Liver (tissue), 9 donors: ENCODE results near the gene KRTAP4-12. TPM values are rescaled to one million over a fixed set of nuclear protein-coding genes. Genes with fewer than 3 reads are reported as not detected.

Experiments
- DNase-seq: peaks from one replicate; pipeline ENCODE4 v3.0.0-alpha.2; 2017; ENCODE audit warnings: low spot score
- H3K27ac ChIP-seq, 2 donors: one replicate each; pipeline ENCODE4 v1.7.0; 2013; ENCODE audit warnings: inconsistent platforms in 2 of 2, low read length in 2 of 2, control low read depth in 1 of 2, low read depth in 1 of 2, mild to moderate bottlenecking in 1 of 2
- H3K27me3 ChIP-seq, 4 donors: one replicate each; pipeline versions ENCODE4 v1.6.1 to v1.7.0; 2013; ENCODE audit warnings: low read length in 3 of 4, inconsistent platforms in 1 of 4, mild to moderate bottlenecking in 1 of 4, moderate library complexity in 1 of 4; ENCODE audit not compliant: control insufficient read depth in 4 of 4, insufficient read depth in 4 of 4
- H3K36me3 ChIP-seq, 4 donors: one replicate each; pipeline versions ENCODE4 v1.6.1 to v1.7.0; 2013; ENCODE audit warnings: low read length in 3 of 4, mild to moderate bottlenecking in 3 of 4, low read depth in 1 of 4, moderate library complexity in 1 of 4; ENCODE audit not compliant: control insufficient read depth in 4 of 4, insufficient read depth in 3 of 4
- H3K4me1 ChIP-seq, 4 donors: one replicate each; pipeline versions ENCODE4 v1.6.1 to v1.7.0; 2013; ENCODE audit warnings: low read length in 3 of 4, mild to moderate bottlenecking in 3 of 4, moderate library complexity in 1 of 4; ENCODE audit not compliant: control insufficient read depth in 4 of 4, insufficient read depth in 4 of 4
- H3K4me3 ChIP-seq, 3 donors: one replicate each; pipeline versions ENCODE4 v1.6.1 to v1.7.0; 2013; ENCODE audit warnings: low read length in 3 of 3, control low read depth in 1 of 3, low read depth in 1 of 3, mild to moderate bottlenecking in 1 of 3
- H3K9ac ChIP-seq, 2 donors: one replicate each; pipeline ENCODE4 v1.7.0; 2013; ENCODE audit warnings: low read length in 2 of 2, mild to moderate bottlenecking in 2 of 2, moderate library complexity in 2 of 2, control low read depth in 1 of 2, low read depth in 1 of 2
- H3K9me3 ChIP-seq, 4 donors: one replicate each; pipeline versions ENCODE4 v1.6.1 to v1.7.0; 2013; ENCODE audit warnings: low read length in 3 of 4; ENCODE audit not compliant: control insufficient read depth in 4 of 4
- CTCF ChIP-seq: fragments of 150-350 bp; IDR thresholded peaks from 2 replicates; pipeline ENCODE4 v1.5.1; 2017; ENCODE audit warnings: improper control_type of control experiment, low read depth, low read length; ENCODE audit not compliant: missing input control
- FOXA1 ChIP-seq: IDR thresholded peaks from 2 replicates; pipeline ENCODE4 v1.6.1; 2016; ENCODE audit warnings: antibody characterized with exemption
- FOXA2 ChIP-seq: IDR thresholded peaks from 2 replicates; pipeline ENCODE4 v1.6.1; 2016; ENCODE audit warnings: antibody characterized with exemption
- GABPA ChIP-seq, 2 donors: IDR thresholded peaks in 1 of 2; conservative IDR thresholded peaks in 1 of 2; 2 replicates each; pipeline ENCODE4 v1.6.1; 2016; ENCODE audit warnings: antibody characterized with exemption in 2 of 2, mild to moderate bottlenecking in 1 of 2, moderate library complexity in 1 of 2
- HNF4A ChIP-seq, 2 donors: conservative IDR thresholded peaks; 2 replicates each; pipeline ENCODE4 v1.6.1; 2016; ENCODE audit warnings: antibody characterized with exemption in 2 of 2, mild to moderate bottlenecking in 2 of 2
- HNF4G ChIP-seq: IDR thresholded peaks from 2 replicates; pipeline ENCODE4 v1.6.1; 2016; ENCODE audit warnings: antibody characterized with exemption
- JUND ChIP-seq, 2 donors: IDR thresholded peaks; 2 replicates each; pipeline ENCODE4 v1.6.1; 2016; ENCODE audit warnings: antibody characterized with exemption in 2 of 2
- MAX ChIP-seq: IDR thresholded peaks from 2 replicates; pipeline ENCODE4 v1.6.1; 2016; ENCODE audit warnings: antibody characterized with exemption
- NR2F2 ChIP-seq: IDR thresholded peaks from 2 replicates; pipeline ENCODE4 v1.6.1; 2016; ENCODE audit warnings: antibody characterized with exemption
- RAD21 ChIP-seq, 2 donors: IDR thresholded peaks; 2 replicates each; pipeline ENCODE4 v1.6.1; 2016; ENCODE audit warnings: antibody characterized with exemption in 2 of 2, mild to moderate bottlenecking in 2 of 2
- RXRA ChIP-seq, 2 donors: IDR thresholded peaks; 2 replicates each; pipeline ENCODE4 v1.6.1; 2017 to 2018; ENCODE audit warnings: antibody characterized with exemption in 2 of 2, mild to moderate bottlenecking in 1 of 2
- TAF1 ChIP-seq: conservative IDR thresholded peaks from 2 replicates; pipeline ENCODE4 v1.6.1; 2016; ENCODE audit warnings: antibody characterized with exemption, mild to moderate bottlenecking
- YY1 ChIP-seq: IDR thresholded peaks from 2 replicates; pipeline ENCODE4 v1.6.1; 2016; ENCODE audit warnings: antibody characterized with exemption, mild to moderate bottlenecking
- ZBTB33 ChIP-seq: IDR thresholded peaks from 2 replicates; pipeline ENCODE4 v1.6.1; 2016; ENCODE audit warnings: antibody characterized with exemption
- WGBS: extraction: QIAGEN DNeasy Blood & Tissue Kit; methylation state at CpG from one replicate; pipeline ENCODE4 v1.1.7; 2013; 5-methylcytosine and 5-hydroxymethylcytosine counted together
- polyA plus RNA-seq, 2 donors: library from polyadenylated mRNA; stranded (reverse) in 1 of 2; unstranded in 1 of 2; fragments of 200-250 nt in 1 of 2; fragments of >200 nt in 1 of 2; fragmentation: Nextera tagmentation in 1 of 2; extraction: Ambion mirVana in 1 of 2; gene quantifications; one replicate each; pipeline versions ENCODE4 v1.2.1 to v1.2.3, GENCODE V29; 2013 to 2015
- total RNA-seq, 2 donors: library from RNA; depleted of rRNA; stranded (reverse); fragments of >200 nt; gene quantifications; one replicate each; pipeline ENCODE4 v1.2.3, GENCODE V29; 2014
- TF ChIP-seq, protein P1 (sequence below): IDR thresholded peaks from 2 replicates; pipeline ENCODE4 v1.6.1; 2016; ENCODE audit warnings: antibody characterized with exemption, mild to moderate bottlenecking
- TF ChIP-seq, protein P2 (sequence below): IDR thresholded peaks from 2 replicates; pipeline ENCODE4 v1.6.1; 2016; ENCODE audit warnings: antibody characterized with exemption
- donor health status: healthy.
- donor health status: healthy.
- donor health status: healthy.
- donor health status: healthy.
- donor health status: healthy.

Gene KRTAP4-12
- total and polyA plus RNA-seq, 4 donors: not detected

DNA sequence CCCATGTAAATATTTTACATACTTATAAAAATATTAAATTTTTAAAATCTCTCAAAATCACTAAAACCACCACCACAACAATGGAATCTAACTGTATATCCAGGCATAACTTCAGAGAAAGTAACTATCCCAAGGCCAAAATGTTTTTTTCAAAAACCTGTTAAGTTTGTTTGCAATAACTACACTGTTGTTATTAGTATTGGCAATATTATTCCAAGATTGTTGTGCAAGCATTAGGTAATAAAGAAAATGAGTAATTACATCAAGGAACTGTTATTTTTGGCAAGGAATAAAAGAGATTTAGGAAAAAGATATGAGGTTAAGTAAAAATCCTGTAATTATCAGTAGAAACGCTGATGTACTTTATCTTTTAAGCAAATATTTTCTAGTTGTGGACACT is 3.4 kb upstream of the KRTAP4-12 start:
- Histone ChIP-seq H3K27me3 (no peaks in the 10 kb centered on the region), H3K4me1 (no peaks in the 10 kb centered on the region), H3K27ac (no peak overlapping the region), H3K4me3 (no peak overlapping the region), H3K36me3 (no peaks in the 10 kb centered on the region), H3K9me3 (no peaks in the 10 kb centered on the region), H3K9ac (no peak overlapping the region)
- no peak for DNase-seq
- TF ChIP-seq JUND (IDR thresholded peaks at IDR 0.05) (no peak), ZBTB33 (no peak), CTCF (no peak), NR2F2 (no peak), FOXA2 (no peak), YY1 (no peak), MAX (no peak), TAF1 (no peak), HNF4G (no peak), GABPA (IDR thresholded peaks at IDR 0.05 in 1 of 2, conservative IDR thresholded peaks at IDR 0.05 in 1 of 2) (no peak), HNF4A (conservative IDR thresholded peaks at IDR 0.05) (no peak), RXRA (IDR thresholded peaks at IDR 0.05) (no peak), RAD21 (IDR thresholded peaks at IDR 0.05) (no peak), FOXA1 (no peak)
- TF ChIP-seq, protein P1, sequence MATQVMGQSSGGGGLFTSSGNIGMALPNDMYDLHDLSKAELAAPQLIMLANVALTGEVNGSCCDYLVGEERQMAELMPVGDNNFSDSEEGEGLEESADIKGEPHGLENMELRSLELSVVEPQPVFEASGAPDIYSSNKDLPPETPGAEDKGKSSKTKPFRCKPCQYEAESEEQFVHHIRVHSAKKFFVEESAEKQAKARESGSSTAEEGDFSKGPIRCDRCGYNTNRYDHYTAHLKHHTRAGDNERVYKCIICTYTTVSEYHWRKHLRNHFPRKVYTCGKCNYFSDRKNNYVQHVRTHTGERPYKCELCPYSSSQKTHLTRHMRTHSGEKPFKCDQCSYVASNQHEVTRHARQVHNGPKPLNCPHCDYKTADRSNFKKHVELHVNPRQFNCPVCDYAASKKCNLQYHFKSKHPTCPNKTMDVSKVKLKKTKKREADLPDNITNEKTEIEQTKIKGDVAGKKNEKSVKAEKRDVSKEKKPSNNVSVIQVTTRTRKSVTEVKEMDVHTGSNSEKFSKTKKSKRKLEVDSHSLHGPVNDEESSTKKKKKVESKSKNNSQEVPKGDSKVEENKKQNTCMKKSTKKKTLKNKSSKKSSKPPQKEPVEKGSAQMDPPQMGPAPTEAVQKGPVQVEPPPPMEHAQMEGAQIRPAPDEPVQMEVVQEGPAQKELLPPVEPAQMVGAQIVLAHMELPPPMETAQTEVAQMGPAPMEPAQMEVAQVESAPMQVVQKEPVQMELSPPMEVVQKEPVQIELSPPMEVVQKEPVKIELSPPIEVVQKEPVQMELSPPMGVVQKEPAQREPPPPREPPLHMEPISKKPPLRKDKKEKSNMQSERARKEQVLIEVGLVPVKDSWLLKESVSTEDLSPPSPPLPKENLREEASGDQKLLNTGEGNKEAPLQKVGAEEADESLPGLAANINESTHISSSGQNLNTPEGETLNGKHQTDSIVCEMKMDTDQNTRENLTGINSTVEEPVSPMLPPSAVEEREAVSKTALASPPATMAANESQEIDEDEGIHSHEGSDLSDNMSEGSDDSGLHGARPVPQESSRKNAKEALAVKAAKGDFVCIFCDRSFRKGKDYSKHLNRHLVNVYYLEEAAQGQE: no peak
- TF ChIP-seq, protein P2, sequence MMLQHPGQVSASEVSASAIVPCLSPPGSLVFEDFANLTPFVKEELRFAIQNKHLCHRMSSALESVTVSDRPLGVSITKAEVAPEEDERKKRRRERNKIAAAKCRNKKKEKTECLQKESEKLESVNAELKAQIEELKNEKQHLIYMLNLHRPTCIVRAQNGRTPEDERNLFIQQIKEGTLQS: no peak
- WGBS: 57% methylated on average over 1 of the region's 1 CpG

DNA sequence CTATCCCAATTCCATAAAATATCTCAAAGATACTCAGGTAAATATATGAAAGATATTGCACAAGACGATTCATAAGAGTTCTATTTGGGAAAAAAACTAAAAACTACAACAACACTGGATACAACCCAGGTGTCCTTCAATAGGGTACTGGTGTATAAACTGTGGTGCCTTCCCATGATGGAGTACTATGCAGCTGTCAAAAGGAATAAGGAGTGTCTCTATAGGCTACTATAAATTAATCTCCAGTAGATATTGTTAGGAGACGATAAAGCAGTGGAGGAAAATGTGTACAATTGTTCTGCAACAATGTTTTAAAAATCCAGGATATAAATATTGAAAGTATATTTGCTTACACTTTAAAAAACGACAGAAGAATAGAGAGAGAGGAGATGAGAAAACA is 2.4 kb upstream of the KRTAP4-12 start:
- no peak for TF ChIP-seq FOXA2
- no peak for TF ChIP-seq YY1
- TF ChIP-seq RXRA (IDR thresholded peaks at IDR 0.05): no peak
- H3K4me3 ChIP-seq: no peak overlapping the region
- H3K27me3 ChIP-seq: no peaks in the 10 kb centered on the region
- no peaks in the 10 kb centered on the region for H3K9me3 ChIP-seq
- 75% methylated on average over 3 of the region's 3 CpGs for WGBS
- no peak overlapping the region for H3K9ac ChIP-seq
- no peaks in the 10 kb centered on the region for H3K36me3 ChIP-seq
- no peak for DNase-seq
- H3K27ac ChIP-seq: no peak overlapping the region
- no peaks in the 10 kb centered on the region for H3K4me1 ChIP-seq
